ENCODE results near the gene ARL4A. TPM values are rescaled to one million over a fixed set of nuclear protein-coding genes. Genes with fewer than 3 reads are reported as not detected.

ARL4A gene, protein sequence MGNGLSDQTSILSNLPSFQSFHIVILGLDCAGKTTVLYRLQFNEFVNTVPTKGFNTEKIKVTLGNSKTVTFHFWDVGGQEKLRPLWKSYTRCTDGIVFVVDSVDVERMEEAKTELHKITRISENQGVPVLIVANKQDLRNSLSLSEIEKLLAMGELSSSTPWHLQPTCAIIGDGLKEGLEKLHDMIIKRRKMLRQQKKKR
- total RNA-seq, result 12.4 and 19.8 TPM in 2 replicates

DNA sequence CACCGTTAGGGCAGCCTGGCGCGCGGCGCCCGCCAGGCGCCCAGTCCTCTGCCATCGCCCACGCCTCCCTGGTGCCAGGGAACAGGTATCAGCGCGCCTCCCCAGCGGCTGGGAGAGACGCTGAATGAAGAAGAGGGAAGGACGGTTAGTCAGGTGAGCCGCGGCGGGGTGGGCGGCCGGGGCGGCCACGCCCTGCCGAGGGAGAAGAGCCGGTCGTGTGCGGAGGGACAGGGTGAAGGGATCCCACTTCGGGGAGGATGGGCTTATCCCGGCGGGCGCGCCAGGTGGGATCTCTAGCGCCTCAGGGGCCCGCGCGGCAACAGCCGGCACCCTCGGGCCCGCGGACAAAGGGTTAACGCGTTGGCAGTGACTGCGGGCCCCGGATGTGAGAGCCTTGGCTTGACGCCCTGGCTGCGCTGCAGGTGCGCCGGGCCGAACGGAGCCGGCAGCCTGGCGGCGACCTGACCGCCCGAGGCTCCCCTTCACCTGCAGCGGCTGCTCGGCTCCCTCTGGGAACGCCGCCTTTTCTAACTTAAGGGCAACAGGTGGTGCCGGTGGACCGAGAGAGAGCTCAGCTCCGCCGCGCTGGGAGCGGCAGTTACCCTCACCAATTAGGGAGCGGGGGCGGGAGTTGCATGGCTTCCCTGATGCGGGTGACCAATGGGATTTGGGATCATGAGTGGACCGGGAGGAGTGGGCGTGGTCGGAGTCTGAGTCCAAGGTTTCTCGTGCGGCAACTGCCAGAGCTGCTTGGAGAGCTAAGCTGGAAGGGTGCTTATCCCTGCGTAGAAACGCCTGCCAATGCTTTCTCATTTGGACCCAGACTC is at the start of gene ARL4A:
Gene ARL4A, plus strand, starts transcription at position 743 of the 827 bp plus-strand sequence. CDS start 622 bp downstream, outside the sequence.

Small RNA genes within 50 kb of the gene (small RNA-seq; reads per million reads assigned to genes)
- not detected for gene RF00264

Other genes with a start within 250 kb of the ARL4A start
- 0.85 and 1.1 TPM in 2 replicates for gene SCIN, start 116.9 kb upstream of the ARL4A start, total RNA-seq